ENCODE measurements around the gene MLH1.
"Not testable (repeated sequence)": the region's sequence is repeated elsewhere in the genome, so short reads cannot be mapped to it uniquely, and the experiment has no call there.

MLH1 gene
- total RNA-seq: 34.9 to 83.2 (median 62.5) reads per million in 17 experiments

DNA sequence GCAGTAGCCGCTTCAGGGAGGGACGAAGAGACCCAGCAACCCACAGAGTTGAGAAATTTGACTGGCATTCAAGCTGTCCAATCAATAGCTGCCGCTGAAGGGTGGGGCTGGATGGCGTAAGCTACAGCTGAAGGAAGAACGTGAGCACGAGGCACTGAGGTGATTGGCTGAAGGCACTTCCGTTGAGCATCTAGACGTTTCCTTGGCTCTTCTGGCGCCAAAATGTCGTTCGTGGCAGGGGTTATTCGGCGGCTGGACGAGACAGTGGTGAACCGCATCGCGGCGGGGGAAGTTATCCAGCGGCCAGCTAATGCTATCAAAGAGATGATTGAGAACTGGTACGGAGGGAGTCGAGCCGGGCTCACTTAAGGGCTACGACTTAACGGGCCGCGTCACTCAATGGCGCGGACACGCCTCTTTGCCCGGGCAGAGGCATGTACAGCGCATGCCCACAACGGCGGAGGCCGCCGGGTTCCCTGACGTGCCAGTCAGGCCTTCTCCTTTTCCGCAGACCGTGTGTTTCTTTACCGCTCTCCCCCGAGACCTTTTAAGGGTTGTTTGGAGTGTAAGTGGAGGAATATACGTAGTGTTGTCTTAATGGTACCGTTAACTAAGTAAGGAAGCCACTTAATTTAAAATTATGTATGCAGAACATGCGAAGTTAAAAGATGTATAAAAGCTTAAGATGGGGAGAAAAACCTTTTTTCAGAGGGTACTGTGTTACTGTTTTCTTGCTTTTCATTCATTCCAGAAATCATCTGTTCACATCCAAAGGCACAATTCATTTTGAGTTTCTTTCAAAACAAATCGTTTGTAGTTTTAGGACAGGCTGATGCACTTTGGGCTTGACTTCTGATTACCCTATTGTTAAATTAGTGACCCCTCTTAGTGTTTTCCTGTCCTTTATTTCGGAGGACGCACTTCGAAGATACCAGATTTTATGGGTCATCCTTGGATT, at the start of gene MLH1:
Gene MLH1, plus strand, starts transcription at position 193 of the 958 bp plus-strand sequence. Its CDS starts 30 bp downstream, at position 223.
- DNase-seq: peak; percentile 96 to 100 (median 96)

DNA sequence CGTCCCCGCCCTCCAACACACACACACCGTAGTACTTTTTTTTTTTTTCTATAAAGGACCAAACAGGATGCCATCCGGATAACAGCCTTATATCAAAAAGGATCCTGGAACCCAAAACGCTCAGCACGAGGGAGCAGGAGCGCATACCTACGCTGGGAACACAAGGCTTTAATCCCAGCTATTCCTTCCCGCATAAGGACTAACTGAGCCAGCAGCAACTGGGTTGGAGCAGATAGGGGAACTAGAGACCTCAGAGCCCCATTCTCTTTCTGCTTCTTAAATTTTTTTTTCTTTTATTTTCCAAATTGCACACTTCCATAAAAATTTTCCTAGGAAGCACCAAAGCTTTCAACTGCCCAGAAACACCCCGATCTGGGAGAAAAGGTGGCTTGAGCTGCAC, 49.7 kb upstream of the MLH1 start:
- DNase-seq: peak in 2 of 4 experiments; percentile 20 to 35

GRCh38 chr3:36944012-36944640, 49.2 kb upstream of the MLH1 start:
- DNase-seq: peak; percentile 38 to 70 (median 54)

- DNase-seq: peak; percentile 71 to 85 (median 80)
These were observed 48.6 kb upstream of the MLH1 start, which contains the start of gene TRANK1 for GRCh38 chr3:36944641-36945270. TRANK1 (minus strand) TSS chr3:36945054; CDS start chr3:36944809, 245 bp downstream.

DNA sequence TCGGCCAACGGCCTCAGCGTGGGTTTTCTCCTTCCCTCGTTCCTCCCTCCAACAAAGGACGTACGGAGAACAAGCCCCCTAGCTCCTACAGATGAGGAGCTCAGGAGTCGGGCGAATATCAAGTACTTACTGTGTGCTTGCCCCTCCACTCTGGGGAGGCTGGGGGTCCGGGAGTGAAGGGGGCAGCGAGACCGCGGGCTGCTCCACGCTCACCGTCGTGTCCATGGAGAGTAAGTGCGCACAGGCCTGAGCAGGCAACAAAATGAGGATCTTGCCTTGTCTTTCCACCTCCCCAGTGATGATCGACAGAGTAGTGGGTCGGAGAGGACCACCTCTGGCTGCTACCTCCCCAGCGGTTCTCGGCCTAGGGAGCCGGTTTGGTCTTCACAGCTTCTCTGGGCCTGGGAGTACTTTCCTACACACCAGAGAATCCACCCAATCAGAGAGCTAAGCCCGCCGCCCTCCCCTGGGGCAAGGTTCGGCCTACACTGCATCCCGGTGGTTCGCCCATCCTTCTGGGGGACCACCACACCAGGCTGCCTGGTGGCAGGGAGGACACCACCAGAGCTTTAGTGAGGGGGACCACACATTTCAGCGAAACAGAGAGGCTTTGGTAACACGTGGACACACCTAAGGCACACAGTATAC, 47.9 kb upstream of the MLH1 start:
- no peak for DNase-seq

DNA sequence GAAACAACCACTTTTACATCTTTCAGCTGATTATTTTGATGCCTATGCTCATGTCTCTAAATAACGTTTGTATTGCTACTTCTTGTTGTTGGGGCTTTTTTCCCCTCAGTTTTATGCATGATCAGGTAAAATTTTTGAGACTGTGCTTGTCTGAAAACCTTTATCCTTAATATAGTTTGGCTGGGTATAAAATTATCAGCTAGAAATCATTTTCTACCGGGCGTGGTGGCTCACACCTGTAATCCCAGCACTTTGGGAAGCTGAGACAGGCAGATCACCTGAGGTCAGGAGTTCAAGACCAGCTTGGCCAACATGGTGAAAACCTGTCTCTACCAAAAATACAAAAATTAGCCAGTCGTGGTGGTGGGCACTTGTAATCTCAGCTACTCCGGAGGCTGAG, 45.5 kb upstream of the MLH1 start:
- not testable (repeated sequence) for DNase-seq

GRCh38 chr3:36954452-36955134, 38.7 kb upstream of the MLH1 start:
- peak in 3 of 4 experiments; percentile 8 to 57 (median 17) for DNase-seq

- no peak for DNase-seq
These were observed 37.2 kb upstream of the MLH1 start for GRCh38 chr3:36956155-36956554.

DNA sequence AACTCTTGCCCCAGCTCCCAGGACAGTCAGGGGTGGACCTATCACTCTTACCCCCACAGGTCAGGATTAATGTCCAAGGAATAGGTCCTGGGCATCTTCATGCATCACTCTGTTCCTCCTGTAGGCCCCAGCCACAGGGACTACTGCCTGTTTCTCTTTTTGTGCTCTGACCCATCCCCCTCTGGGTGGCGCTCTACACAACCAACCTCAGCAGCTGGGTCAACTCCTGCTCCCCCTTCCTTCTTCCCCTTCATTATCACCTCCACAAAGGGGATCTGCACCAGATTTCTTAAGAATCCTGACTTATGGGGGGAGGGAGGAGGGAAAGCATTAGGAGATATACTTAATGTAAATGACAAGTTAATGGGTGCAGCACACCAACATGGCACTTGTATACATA, 36.3 kb upstream of the MLH1 start:
- DNase-seq: peak in 1 of 4 experiments; percentile 21

DNA sequence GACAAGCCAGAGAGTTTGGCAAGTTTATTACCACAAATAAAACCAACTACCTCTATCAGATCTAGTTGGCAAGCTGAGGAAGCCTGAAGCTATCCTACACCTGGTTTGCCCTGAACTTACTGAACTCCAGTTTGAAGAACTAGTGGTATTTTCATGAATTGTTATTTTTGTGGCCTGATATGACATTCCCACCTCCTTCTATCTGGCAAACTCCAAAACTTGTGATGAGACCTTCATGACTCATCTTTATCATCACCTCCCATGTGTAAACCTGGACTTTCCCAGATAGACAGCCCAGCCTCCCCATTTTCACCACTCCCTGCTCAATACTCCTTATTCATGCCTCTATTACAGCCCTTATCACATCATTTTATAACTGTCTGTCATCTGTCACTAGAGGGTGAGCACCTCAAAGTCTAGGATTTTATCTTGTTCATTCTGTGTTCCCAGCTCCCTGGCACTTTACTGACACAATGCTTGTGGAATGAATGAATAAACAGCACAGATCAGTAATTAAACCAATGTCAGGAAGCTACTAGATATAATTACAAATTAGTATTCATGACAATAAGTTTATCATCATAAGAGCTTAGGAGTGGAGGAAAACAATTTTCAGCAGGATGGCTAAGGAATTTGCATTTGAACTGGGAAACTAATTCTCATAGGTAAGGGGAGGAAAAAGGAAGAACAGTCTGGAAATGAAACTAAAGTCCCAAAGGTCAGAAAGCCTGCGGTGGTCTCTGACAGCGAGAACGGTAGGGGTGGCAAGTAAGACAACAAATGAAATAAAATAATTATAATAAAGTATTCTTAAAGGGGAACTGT, 35.2 kb upstream of the MLH1 start:
- peak in 3 of 4 experiments; percentile 13 to 49 (median 23) for DNase-seq

- no peak for DNase-seq
These were observed 33.5 kb upstream of the MLH1 start for GRCh38 chr3:36959821-36960220.

DNA sequence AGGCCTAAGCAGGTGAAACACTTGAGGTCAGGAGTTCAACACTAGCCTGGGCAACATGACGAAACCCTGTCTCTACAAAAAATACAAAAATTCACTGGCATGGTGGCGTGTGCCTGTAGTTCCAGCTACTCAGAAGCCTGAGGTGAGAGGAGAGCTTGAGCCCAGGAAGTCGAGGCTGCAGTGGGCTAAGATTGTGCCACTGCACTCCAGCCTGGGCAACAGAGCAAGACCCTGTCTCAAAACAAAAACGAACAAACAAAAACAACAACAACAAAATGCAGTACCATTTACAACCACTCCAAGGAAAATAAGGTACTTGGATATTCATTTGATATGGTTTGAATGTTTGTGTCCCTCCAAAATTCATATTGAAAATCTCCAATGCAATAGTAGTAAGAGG, 32.8 kb upstream of the MLH1 start:
- no peak for DNase-seq

- DNase-seq: not testable (repeated sequence)
These were observed 30.3 kb upstream of the MLH1 start for GRCh38 chr3:36963008-36963407.

DNA sequence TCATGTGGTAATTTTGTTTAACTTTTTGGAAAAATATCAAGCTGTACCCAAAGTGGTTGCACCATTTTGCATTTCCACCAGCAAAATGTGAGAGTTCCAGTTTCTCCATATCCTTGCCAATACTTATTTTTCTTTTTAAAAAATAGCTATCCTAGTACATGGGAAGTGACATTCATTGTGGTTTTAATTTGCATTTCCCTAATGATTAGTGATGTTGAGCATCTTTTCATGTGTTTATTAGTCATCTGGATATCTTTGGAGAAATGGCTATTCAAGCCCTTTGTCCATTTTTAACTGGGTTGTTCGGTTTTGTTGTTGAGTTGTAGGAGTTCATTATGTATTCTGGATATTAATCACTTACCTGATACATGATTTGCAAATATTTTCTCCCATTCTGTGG, 29.0 kb upstream of the MLH1 start:
- DNase-seq: peak in 2 of 4 experiments; percentile 14 to 18

DNA sequence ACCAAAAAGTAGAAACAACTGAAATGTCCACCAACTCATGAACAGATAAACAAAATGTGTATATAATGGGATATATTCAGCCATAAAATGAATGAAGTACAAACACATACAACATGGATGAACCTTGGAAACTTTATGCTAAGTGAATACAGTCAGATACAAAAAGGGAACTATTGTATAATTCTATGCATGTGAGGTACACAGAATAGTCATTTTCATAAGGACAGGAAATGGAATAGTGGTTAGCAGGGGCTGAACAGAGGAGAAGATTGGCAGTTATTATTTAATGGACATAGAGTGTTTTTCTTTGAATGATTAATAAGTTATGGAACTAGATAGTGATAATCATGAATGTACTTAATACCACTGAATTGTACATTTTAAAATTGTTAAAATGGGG, 28.5 kb upstream of the MLH1 start:
- DNase-seq: peak in 2 of 4 experiments; percentile 38 to 44

- DNase-seq: no peak
These were observed 27.9 kb upstream of the MLH1 start for GRCh38 chr3:36965440-36965839.

DNA sequence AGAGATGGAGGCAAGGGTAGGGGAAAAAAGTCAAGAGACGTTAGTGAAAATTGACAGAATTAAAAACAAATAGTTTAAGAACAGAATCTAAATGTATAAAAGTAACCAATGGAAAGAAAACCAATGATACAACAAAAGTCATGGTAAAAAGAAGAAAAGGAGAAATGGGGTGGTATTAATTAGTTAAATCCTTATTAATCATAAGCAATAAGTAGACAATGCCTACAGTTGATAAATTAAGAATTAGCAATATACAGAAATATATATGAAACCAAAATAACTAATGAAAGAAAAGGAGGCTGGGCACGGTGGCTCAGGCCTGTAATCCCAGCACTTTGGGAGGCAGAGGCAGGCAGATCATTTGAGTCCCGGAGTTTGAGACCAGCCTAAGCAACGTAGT, 24.2 kb upstream of the MLH1 start:
- DNase-seq: no peak

DNA sequence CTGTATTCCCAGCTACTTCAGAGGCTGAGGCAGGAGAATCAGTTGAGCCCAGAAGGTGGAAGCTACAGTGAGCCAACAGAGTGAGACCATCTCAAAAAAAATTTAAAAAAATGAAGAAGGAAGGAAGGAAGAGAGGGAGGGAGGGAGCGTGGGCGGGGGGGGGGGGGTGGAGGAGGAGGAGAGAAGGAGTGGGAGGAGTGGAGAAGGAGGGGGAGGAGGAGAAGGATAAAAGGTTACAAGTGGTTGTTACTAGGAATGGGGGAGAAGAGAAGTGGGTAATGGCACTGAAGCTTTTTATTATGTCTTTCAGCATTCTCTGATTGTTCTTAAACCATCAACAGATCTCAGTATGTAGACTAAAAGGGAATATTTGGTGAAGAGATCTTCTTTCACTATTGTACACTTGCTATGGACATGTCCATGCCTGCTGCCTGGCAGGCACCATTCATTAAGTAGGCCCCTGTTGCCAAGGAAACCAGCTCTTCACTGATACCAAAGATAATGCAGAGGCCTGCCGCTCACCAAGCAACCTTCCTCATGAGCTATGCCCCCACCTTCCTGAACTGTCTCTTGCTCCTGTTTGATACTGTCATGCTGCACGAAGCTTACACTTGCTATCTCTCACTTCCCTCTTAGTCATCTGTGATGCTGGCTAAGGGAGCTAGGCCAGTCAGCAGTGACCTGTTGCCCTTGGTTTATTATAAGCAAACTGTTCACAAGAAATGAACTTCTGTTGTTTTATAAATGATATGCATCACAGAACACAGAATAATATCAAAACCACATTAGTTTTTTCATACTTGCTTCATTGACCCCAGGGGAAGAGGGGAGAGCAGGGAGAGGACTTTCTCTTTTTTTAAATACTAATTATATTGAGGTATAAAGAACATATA, 23.5 kb upstream of the MLH1 start:
- peak; percentile 69 to 88 (median 74) for DNase-seq

- no peak for DNase-seq
These were observed 21.2 kb upstream of the MLH1 start for GRCh38 chr3:36972163-36972562.

- no peak for DNase-seq
These were observed 20.2 kb upstream of the MLH1 start for GRCh38 chr3:36973139-36973538.

Measured in suppressor macrophage (primary cell).